Lower leg skin (tissue), 3 donors: ENCODE results near the gene NAV2.

Experiments used
- CTCF ChIP-seq, 3 donors: fragments of 450-650 bp; IDR thresholded peaks; one replicate each; pipeline ENCODE4 v1.5.1; 2016; ENCODE audit warnings: antibody characterized with exemption in 3 of 3, mild to moderate bottlenecking in 3 of 3, moderate library complexity in 2 of 3
- POLR2A ChIP-seq, 2 donors: fragments of 450-650 bp; IDR thresholded peaks; one replicate each; pipeline ENCODE4 v1.6.1; 2016 to 2017; ENCODE audit warnings: antibody characterized with exemption in 2 of 2, mild to moderate bottlenecking in 1 of 2, moderate library complexity in 1 of 2

- TF ChIP-seq CTCF (IDR thresholded peaks at IDR 0.05) (no peak), POLR2A (IDR thresholded peaks at IDR 0.05) (no peak)
Measured at GRCh38 chr11:19938866-19939265, 226.2 kb downstream of the NAV2 start.
